BJ (cell line): ENCODE data around the gene MXD3. TPM values are rescaled to one million over a fixed set of nuclear protein-coding genes. Genes with fewer than 3 reads are reported as not detected.

ENCODE experiments used
- polyA plus RNA-seq: library from polyadenylated mRNA; depleted of rRNA; stranded (reverse); fragments of >200 nt; gene quantifications from 2 replicates; pipeline ENCODE4 v1.2.3, GENCODE V29; 2011; rRNA removed

MXD3 gene
- polyA plus RNA-seq, 1 experiment = 18.1 TPM

Other genes with a start within 250 kb of the MXD3 start
- 0.10 and 0.12 TPM in 2 replicates for gene FGFR4, start 225.0 kb downstream of the MXD3 start, polyA plus RNA-seq
- 15.8 and 21.4 TPM in 2 replicates for gene NSD1, start 178.1 kb downstream of the MXD3 start, polyA plus RNA-seq
- gene RAB24, start 8.2 kb downstream of the MXD3 start, polyA plus RNA-seq = 39.7 and 54.7 TPM in 2 replicates
- 182 and 245 TPM in 2 replicates for gene PRELID1, start 8.1 kb downstream of the MXD3 start, polyA plus RNA-seq
- gene LMAN2, start 39.8 kb upstream of the MXD3 start, polyA plus RNA-seq = 228 and 248 TPM in 2 replicates
- gene RGS14, start 46.0 kb upstream of the MXD3 start, polyA plus RNA-seq = 4.1 and 6.0 TPM in 2 replicates
- gene SLC34A1, start 72.5 kb upstream of the MXD3 start, polyA plus RNA-seq = not detected in 2 replicates
- gene PFN3, start 88.8 kb upstream of the MXD3 start, polyA plus RNA-seq = not detected in 2 replicates
- 0.67 and 0.69 TPM in 2 replicates for gene F12, start 97.7 kb upstream of the MXD3 start, polyA plus RNA-seq
- 24.0 and 37.7 TPM in 2 replicates for gene GRK6, start 114.8 kb upstream of the MXD3 start, polyA plus RNA-seq
- gene PRR7, start 134.9 kb upstream of the MXD3 start, polyA plus RNA-seq = 1.6 TPM in 2 replicates
- 103 and 176 TPM in 2 replicates for gene DBN1, start 161.7 kb upstream of the MXD3 start, polyA plus RNA-seq
- 344 and 624 TPM in 2 replicates for gene PDLIM7, start 185.7 kb upstream of the MXD3 start, polyA plus RNA-seq
- 0.92 and 1.2 TPM in 2 replicates for gene DOK3, start 197.9 kb upstream of the MXD3 start, polyA plus RNA-seq
- 93.3 and 144 TPM in 2 replicates for gene DDX41, start 205.1 kb upstream of the MXD3 start, polyA plus RNA-seq
- gene FAM193B, start 242.7 kb upstream of the MXD3 start, polyA plus RNA-seq = 23.1 and 31.9 TPM in 2 replicates